ENCODE data around the gene DNAH14.

Gene DNAH14

GRCh38 chr1:225413708-225414375, 484.4 kb downstream of the DNAH14 start:
- no peak for DNase-seq

GRCh38 chr1:225415307-225415706, 485.8 kb downstream of the DNAH14 start:
- no peak for DNase-seq

- no peak for DNase-seq
Measured at GRCh38 chr1:225415967-225416745, 486.7 kb downstream of the DNAH14 start.

GRCh38 chr1:225418059-225418458, 488.6 kb downstream of the DNAH14 start:
- no peak for DNase-seq

- DNase-seq: no peak
Measured at GRCh38 chr1:225418598-225418997, 489.1 kb downstream of the DNAH14 start.

GRCh38 chr1:225422031-225422605, 492.6 kb downstream of the DNAH14 start:
- no peak for DNase-seq

GRCh38 chr1:225422795-225423517, 493.5 kb downstream of the DNAH14 start:
- DNase-seq: no peak

- no peak for DNase-seq
Measured at GRCh38 chr1:225423518-225423855, 494.0 kb downstream of the DNAH14 start.

- no peak for DNase-seq
Measured at GRCh38 chr1:225424562-225425200, 495.2 kb downstream of the DNAH14 start.

- DNase-seq: peak; percentile 82
Measured at GRCh38 chr1:225425201-225425786, 495.8 kb downstream of the DNAH14 start.

- no peak for DNase-seq
Measured at GRCh38 chr1:225426395-225427234, 497.1 kb downstream of the DNAH14 start.

GRCh38 chr1:225427235-225428067, 498.0 kb downstream of the DNAH14 start, which contains the start of gene LBR:
TSS of gene LBR (minus strand) at chr1:225428038. CDS start at chr1:225424075, 3,963 bp downstream.
- DNase-seq: no peak

GRCh38 chr1:225428068-225428880, 498.8 kb downstream of the DNAH14 start:
- DNase-seq: no peak

- peak; percentile 71 for DNase-seq
Measured at GRCh38 chr1:225428881-225429455, 499.5 kb downstream of the DNAH14 start.

- no peak for DNase-seq
Measured at GRCh38 chr1:225430301-225430700, 500.8 kb downstream of the DNAH14 start.

- no peak for DNase-seq
Measured at GRCh38 chr1:225431081-225431863, 501.8 kb downstream of the DNAH14 start.

- DNase-seq: no peak
Measured at GRCh38 chr1:225434046-225434445, 504.6 kb downstream of the DNAH14 start.

GRCh38 chr1:225435076-225435475, 505.6 kb downstream of the DNAH14 start:
- DNase-seq: no peak

Measured in SIG-M5 (cell line).